Measurements from ENCODE around the gene MYRF.

DNA sequence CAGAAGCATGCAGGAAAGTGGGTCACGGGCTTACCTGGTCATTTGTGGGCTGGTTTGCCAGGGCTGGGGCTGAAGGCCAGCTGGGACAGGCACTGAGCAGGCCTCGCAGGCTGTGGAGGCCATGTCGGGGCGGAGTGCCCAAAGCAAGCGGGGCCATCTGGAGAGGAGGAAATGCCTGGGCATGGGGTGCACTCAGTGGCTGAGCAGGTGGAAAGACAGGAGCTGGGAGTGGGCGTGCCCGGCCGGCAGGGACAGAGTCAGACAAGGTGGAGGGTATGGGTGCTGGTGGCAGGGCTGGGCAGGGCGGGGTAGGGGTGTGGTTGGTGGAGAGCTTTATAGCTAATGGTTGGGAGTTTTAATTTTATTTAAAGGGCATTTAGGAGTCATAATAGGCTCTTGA, 44.9 kb upstream of the MYRF start:
- TF ChIP-seq POLR2A (IDR thresholded peaks at IDR 0.05), result no peak
- TF ChIP-seq, protein P1, sequence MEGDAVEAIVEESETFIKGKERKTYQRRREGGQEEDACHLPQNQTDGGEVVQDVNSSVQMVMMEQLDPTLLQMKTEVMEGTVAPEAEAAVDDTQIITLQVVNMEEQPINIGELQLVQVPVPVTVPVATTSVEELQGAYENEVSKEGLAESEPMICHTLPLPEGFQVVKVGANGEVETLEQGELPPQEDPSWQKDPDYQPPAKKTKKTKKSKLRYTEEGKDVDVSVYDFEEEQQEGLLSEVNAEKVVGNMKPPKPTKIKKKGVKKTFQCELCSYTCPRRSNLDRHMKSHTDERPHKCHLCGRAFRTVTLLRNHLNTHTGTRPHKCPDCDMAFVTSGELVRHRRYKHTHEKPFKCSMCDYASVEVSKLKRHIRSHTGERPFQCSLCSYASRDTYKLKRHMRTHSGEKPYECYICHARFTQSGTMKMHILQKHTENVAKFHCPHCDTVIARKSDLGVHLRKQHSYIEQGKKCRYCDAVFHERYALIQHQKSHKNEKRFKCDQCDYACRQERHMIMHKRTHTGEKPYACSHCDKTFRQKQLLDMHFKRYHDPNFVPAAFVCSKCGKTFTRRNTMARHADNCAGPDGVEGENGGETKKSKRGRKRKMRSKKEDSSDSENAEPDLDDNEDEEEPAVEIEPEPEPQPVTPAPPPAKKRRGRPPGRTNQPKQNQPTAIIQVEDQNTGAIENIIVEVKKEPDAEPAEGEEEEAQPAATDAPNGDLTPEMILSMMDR (IDR thresholded peaks at IDR 0.05), result no peak
